Urinary bladder (tissue), 4 donors: ENCODE measurements around the gene CTNNA2. TPM values are rescaled to one million over a fixed set of nuclear protein-coding genes. Genes with fewer than 3 reads are reported as not detected.
A peak's percentile ranks its signal among the peaks of the same experiment; 100 is the strongest.

Experiments used
- DNase-seq: peaks from one replicate; pipeline ENCODE4 v3.0.0-alpha.2; 2015; ENCODE audit errors: extremely low spot score
- H3K27ac ChIP-seq: one replicate; pipeline ENCODE4 v1.5.1; 2013; ENCODE audit warnings: low read depth, mild to moderate bottlenecking, moderate library complexity
- H3K36me3 ChIP-seq: one replicate; pipeline ENCODE4 v1.6.1; 2013; ENCODE audit warnings: mild to moderate bottlenecking, moderate library complexity; ENCODE audit not compliant: insufficient read depth
- H3K4me1 ChIP-seq: one replicate; pipeline ENCODE4 v1.6.1; 2013; ENCODE audit warnings: mild to moderate bottlenecking, moderate library complexity; ENCODE audit not compliant: insufficient read depth
- H3K4me3 ChIP-seq: one replicate; pipeline ENCODE4 v1.5.1; 2013; ENCODE audit warnings: low read depth, low read length
- WGBS: extraction: QIAGEN DNeasy Blood & Tissue Kit; methylation state at CpG from one replicate; pipeline ENCODE4 v1.1.7; 2013; 5-methylcytosine and 5-hydroxymethylcytosine counted together
- polyA plus RNA-seq: library from polyadenylated mRNA; stranded (reverse); fragments of 200-250 nt; gene quantifications from one replicate; pipeline ENCODE4 v1.2.3, GENCODE V29; 2013
- total RNA-seq: library from RNA; depleted of rRNA; stranded (reverse); fragments of >200 nt; gene quantifications from one replicate; pipeline ENCODE4 v1.2.3, GENCODE V29; 2014
- donor health status: healthy with polysubstance abuse.
- donor health status: healthy.

CTNNA2 gene
- total and polyA plus RNA-seq, 2 donors = 1.9 to 14.0 TPM

GRCh38 chr2:80546766-80547165 lies 1033.9 kb downstream of the CTNNA2 start:
- DNase-seq = no peak
- Histone ChIP-seq H3K36me3 (no peaks in the 10 kb centered on the region), H3K4me1 (no peaks in the 10 kb centered on the region), H3K27ac (no peak overlapping the region), H3K4me3 (no peak overlapping the region)
- 80% methylated on average over 1 of the region's 1 CpG for WGBS

GRCh38 chr2:80547344-80547743 lies 1034.5 kb downstream of the CTNNA2 start:
- DNase-seq = no peak
- no peaks in the 10 kb centered on the region for H3K36me3 ChIP-seq
- H3K4me3 ChIP-seq = no peak overlapping the region
- no peak overlapping the region for H3K27ac ChIP-seq
- no peaks in the 10 kb centered on the region for H3K4me1 ChIP-seq

- Histone ChIP-seq H3K36me3 (no peaks in the 10 kb centered on the region), H3K27ac (no peak overlapping the region), H3K4me3 (no peak overlapping the region), H3K4me1 (no peaks in the 10 kb centered on the region)
- peak; percentile 4 for DNase-seq
- 61% methylated on average over 5 of the region's 5 CpGs for WGBS
Observed at GRCh38 chr2:80548469-80548868, 1035.6 kb downstream of the CTNNA2 start.

- Histone ChIP-seq H3K36me3 (no peaks in the 10 kb centered on the region), H3K4me3 (no peak overlapping the region), H3K4me1 (no peaks in the 10 kb centered on the region), H3K27ac (no peak overlapping the region)
- DNase-seq = no peak
- WGBS = 48% methylated on average over 3 of the region's 3 CpGs
Observed at GRCh38 chr2:80549901-80550300, 1037.0 kb downstream of the CTNNA2 start.

- Histone ChIP-seq H3K36me3 (no peaks in the 10 kb centered on the region), H3K27ac (no peak overlapping the region)
- 49% methylated on average over 4 of the region's 4 CpGs for WGBS
Observed at GRCh38 chr2:80560326-80560725, 1047.5 kb downstream of the CTNNA2 start.

GRCh38 chr2:80568011-80568410 lies 1055.2 kb downstream of the CTNNA2 start:
- H3K4me1 ChIP-seq = no peaks in the 10 kb centered on the region
- WGBS = 80% methylated on average over 3 of the region's 3 CpGs
- no peak overlapping the region for H3K27ac ChIP-seq
- no peak overlapping the region for H3K4me3 ChIP-seq
- DNase-seq = no peak
- H3K36me3 ChIP-seq = no peaks in the 10 kb centered on the region

More at GRCh38 chr2:80560326-80560725, 1047.5 kb downstream of the CTNNA2 start:
- no peak overlapping the region for H3K4me3 ChIP-seq
- DNase-seq = no peak
- no peaks in the 10 kb centered on the region for H3K4me1 ChIP-seq

GRCh38 chr2:80573167-80573566 lies 1060.3 kb downstream of the CTNNA2 start:
- Histone ChIP-seq H3K36me3 (no peaks in the 10 kb centered on the region), H3K27ac (no peak overlapping the region), H3K4me3 (no peak overlapping the region), H3K4me1 (no peaks in the 10 kb centered on the region)
- 29% methylated on average over 6 of the region's 6 CpGs for WGBS
- DNase-seq = no peak

GRCh38 chr2:80573950-80574349 lies 1061.1 kb downstream of the CTNNA2 start:
- DNase-seq = no peak
- 94% methylated on average over 10 of the region's 10 CpGs for WGBS
- Histone ChIP-seq H3K36me3 (no peaks in the 10 kb centered on the region), H3K4me1 (no peaks in the 10 kb centered on the region), H3K4me3 (no peak overlapping the region), H3K27ac (no peak overlapping the region)

- H3K4me3 ChIP-seq = no peak overlapping the region
- WGBS = 81% methylated on average over 5 of the region's 5 CpGs
- DNase-seq = no peak
- no peaks in the 10 kb centered on the region for H3K36me3 ChIP-seq
- H3K27ac ChIP-seq = no peak overlapping the region
- no peaks in the 10 kb centered on the region for H3K4me1 ChIP-seq
Observed at GRCh38 chr2:80579756-80580155, 1066.9 kb downstream of the CTNNA2 start.

- Histone ChIP-seq H3K27ac (no peak overlapping the region), H3K36me3 (no peaks in the 10 kb centered on the region), H3K4me3 (no peak overlapping the region), H3K4me1 (no peaks in the 10 kb centered on the region)
- DNase-seq = no peak
- WGBS = 45% methylated on average over 2 of the region's 2 CpGs
Observed at GRCh38 chr2:80591233-80591632, 1078.4 kb downstream of the CTNNA2 start.

- no peak for DNase-seq
- no peaks in the 10 kb centered on the region for H3K4me1 ChIP-seq
- H3K36me3 ChIP-seq = no peaks in the 10 kb centered on the region
- WGBS = 90% methylated on average over 2 of the region's 2 CpGs
- H3K27ac ChIP-seq = no peak overlapping the region
- no peak overlapping the region for H3K4me3 ChIP-seq
Observed at GRCh38 chr2:80592106-80592505, 1079.3 kb downstream of the CTNNA2 start.

GRCh38 chr2:80610108-80610507 lies 1097.3 kb downstream of the CTNNA2 start:
- no peak for DNase-seq
- Histone ChIP-seq H3K4me3 (no peak overlapping the region), H3K4me1 (no peaks in the 10 kb centered on the region), H3K27ac (no peak overlapping the region), H3K36me3 (no peaks in the 10 kb centered on the region)

- Histone ChIP-seq H3K27ac (no peak overlapping the region), H3K4me3 (no peak overlapping the region), H3K36me3 (no peaks in the 10 kb centered on the region), H3K4me1 (no peaks in the 10 kb centered on the region)
- WGBS = 24% methylated on average over 3 of the region's 3 CpGs
- no peak for DNase-seq
Observed at GRCh38 chr2:80621656-80622055, 1108.8 kb downstream of the CTNNA2 start.

- no peaks in the 10 kb centered on the region for H3K4me1 ChIP-seq
- DNase-seq = no peak
- no peaks in the 10 kb centered on the region for H3K36me3 ChIP-seq
- H3K27ac ChIP-seq = no peak overlapping the region
- WGBS = 52% methylated on average over 3 of the region's 3 CpGs
- no peak overlapping the region for H3K4me3 ChIP-seq
Observed at GRCh38 chr2:80624062-80624461, 1111.2 kb downstream of the CTNNA2 start.

- WGBS = 74% methylated on average over 4 of the region's 4 CpGs
- no peaks in the 10 kb centered on the region for H3K36me3 ChIP-seq
- H3K27ac ChIP-seq = no peak overlapping the region
- no peaks in the 10 kb centered on the region for H3K4me1 ChIP-seq
- no peak for DNase-seq
- no peak overlapping the region for H3K4me3 ChIP-seq
Observed at GRCh38 chr2:80634590-80634989, 1121.7 kb downstream of the CTNNA2 start.
